Smooth muscle cell (in vitro differentiated cells): ENCODE results near the gene CD2AP. TPM values are rescaled to one million over a fixed set of nuclear protein-coding genes. Genes with fewer than 3 reads are reported as not detected.

ENCODE experiments used
- DNase-seq: peaks from one replicate; lab custom pipeline; 2025; ENCODE audit not compliant: unreplicated experiment; lab: John Stamatoyannopoulos, UW
- H2AFZ ChIP-seq: fragments of 200-600 bp; sonication (generic); 2 replicates; pipeline ENCODE4 v1.6.0; 2016; ENCODE audit warnings: antibody characterized with exemption, low read depth, mild to moderate bottlenecking
- H3F3A ChIP-seq: fragments of 200-600 bp; sonication (generic); 2 replicates; pipeline ENCODE4 v1.6.0; 2017; ENCODE audit warnings: antibody characterized with exemption, low read depth
- H3K27ac ChIP-seq: fragments of 200-600 bp; sonication (generic); 2 replicates; pipeline ENCODE4 v1.5.1; 2016; ENCODE audit warnings: low read depth, mild to moderate bottlenecking
- H3K27me3 ChIP-seq: fragments of 200-600 bp; sonication (generic); 2 replicates; pipeline ENCODE4 v1.6.1; 2016; ENCODE audit warnings: low read depth, mild to moderate bottlenecking
- H3K36me3 ChIP-seq: fragments of 200-600 bp; sonication (generic); 2 replicates; pipeline ENCODE4 v1.5.1; 2016; ENCODE audit warnings: low read depth
- H3K4me1 ChIP-seq: fragments of 200-600 bp; sonication (generic); 2 replicates; pipeline ENCODE4 v1.5.1; 2016; ENCODE audit warnings: low read depth
- H3K4me2 ChIP-seq: fragments of 200-600 bp; sonication (generic); 2 replicates; pipeline ENCODE4 v1.6.0; 2016; ENCODE audit warnings: mild to moderate bottlenecking
- H3K4me3 ChIP-seq: fragments of 200-600 bp; sonication (generic); 2 replicates; pipeline ENCODE4 v1.5.1; 2016; ENCODE audit warnings: mild to moderate bottlenecking
- H3K79me2 ChIP-seq: fragments of 200-600 bp; sonication (generic); 2 replicates; pipeline ENCODE4 v1.6.0; 2016; ENCODE audit warnings: low read depth, mild to moderate bottlenecking
- H3K9ac ChIP-seq: fragments of 200-600 bp; sonication (generic); 2 replicates; pipeline ENCODE4 v1.6.0; 2016; ENCODE audit warnings: low read depth
- H3K9me3 ChIP-seq: fragments of 200-600 bp; sonication (generic); replicated peaks from 2 replicates; pipeline ENCODE4 v1.5.1; 2016; ENCODE audit warnings: low read depth
- H4K20me1 ChIP-seq: fragments of 200-600 bp; sonication (generic); 2 replicates; pipeline ENCODE4 v1.6.0; 2016; ENCODE audit warnings: low read depth
- CTCF ChIP-seq: fragments of 200-600 bp; sonication (generic); IDR thresholded peaks from 2 replicates; pipeline ENCODE4 v1.5.1; 2017; ENCODE audit warnings: borderline replicate concordance, mild to moderate bottlenecking, antibody characterized with exemption; ENCODE audit not compliant: insufficient read depth, poor library complexity, severe bottlenecking
- WGBS: methylation state at CpG from one replicate; pipeline ENCODE4 v1.1.7; 2016; ENCODE audit warnings: low lambda C conversion rate; 5-methylcytosine and 5-hydroxymethylcytosine counted together
- polyA plus RNA-seq: library from polyadenylated mRNA; unstranded; fragments of >200 nt; fragmentation: Nextera tagmentation; extraction: Ambion mirVana; gene quantifications from 2 replicates; pipeline ENCODE4 v1.2.1, GENCODE V29; 2016
- total RNA-seq: library from RNA; depleted of rRNA; stranded (reverse); fragments of >200 nt; gene quantifications from 2 replicates; pipeline ENCODE4 v1.2.3, GENCODE V29; 2014

Gene CD2AP
- total and polyA plus RNA-seq, 2 experiments from 2014 or later = 7.4 to 33.4 TPM

- Histone ChIP-seq H3K4me2 (no peak overlapping the region), H3K9me3 (no peaks in the 10 kb centered on the region), H3K27ac (no peak overlapping the region), H3K4me1 (no peaks in the 10 kb centered on the region), H3K4me3 (no peak overlapping the region), H3K27me3 (no peaks in the 10 kb centered on the region), H3K79me2 (peaks cover 73% of the 10 kb centered on the region), H3K36me3 (peaks cover 12% of the 10 kb centered on the region), H2AFZ (no peak overlapping the region), H3K9ac (no peak overlapping the region), H3F3A (no peaks in the 10 kb centered on the region), H4K20me1 (peaks cover 51% of the 10 kb centered on the region)
- TF ChIP-seq CTCF = no peak
- 100% methylated on average over 1 of the region's 1 CpG for WGBS
- DNase-seq = no peak
These were observed 32.3 kb downstream of the CD2AP start for GRCh38 chr6:47509937-47510336.

- no peak overlapping the region for H3K9ac ChIP-seq
- H3K27ac ChIP-seq = no peak overlapping the region
- DNase-seq = no peak
- no peak overlapping the region for H2AFZ ChIP-seq
- no peaks in the 10 kb centered on the region for H3K9me3 ChIP-seq
- peaks cover 76% of the 10 kb centered on the region for H4K20me1 ChIP-seq
- H3K4me1 ChIP-seq = no peaks in the 10 kb centered on the region
- H3K4me2 ChIP-seq = no peak overlapping the region
- no peak overlapping the region for H3K4me3 ChIP-seq
- TF ChIP-seq CTCF = no peak
- no peaks in the 10 kb centered on the region for H3K27me3 ChIP-seq
- peaks cover 12% of the 10 kb centered on the region for H3K36me3 ChIP-seq
- H3K79me2 ChIP-seq = peaks cover 93% of the 10 kb centered on the region
- no peaks in the 10 kb centered on the region for H3F3A ChIP-seq
These were observed 35.3 kb downstream of the CD2AP start for GRCh38 chr6:47512872-47513271.

GRCh38 chr6:47519279-47519678 is 41.7 kb downstream of the CD2AP start:
- no peaks in the 10 kb centered on the region for H3K9me3 ChIP-seq
- no peaks in the 10 kb centered on the region for H3K4me1 ChIP-seq
- 100% methylated on average over 2 of the region's 2 CpGs for WGBS
- no peak for TF ChIP-seq CTCF
- no peak overlapping the region for H3K4me3 ChIP-seq
- H3K9ac ChIP-seq = no peak overlapping the region
- H4K20me1 ChIP-seq = peaks cover 99% of the 10 kb centered on the region
- H3K36me3 ChIP-seq = no peaks in the 10 kb centered on the region
- no peak overlapping the region for H3K4me2 ChIP-seq
- H3K79me2 ChIP-seq = peaks cover 97% of the 10 kb centered on the region
- H3F3A ChIP-seq = no peaks in the 10 kb centered on the region
- DNase-seq = no peak
- no peak overlapping the region for H3K27ac ChIP-seq
- no peaks in the 10 kb centered on the region for H3K27me3 ChIP-seq
- H2AFZ ChIP-seq = no peak overlapping the region

- TF ChIP-seq CTCF = no peak
These were observed 42.7 kb downstream of the CD2AP start for GRCh38 chr6:47520282-47520681.

More at GRCh38 chr6:47520282-47520681, 42.7 kb downstream of the CD2AP start:
- Histone ChIP-seq H3K4me2 (no peak overlapping the region), H3K4me1 (no peaks in the 10 kb centered on the region), H4K20me1 (peaks cover 98% of the 10 kb centered on the region), H3K36me3 (no peaks in the 10 kb centered on the region), H3K27me3 (no peaks in the 10 kb centered on the region), H2AFZ (no peak overlapping the region), H3K4me3 (no peak overlapping the region), H3K9me3 (no peaks in the 10 kb centered on the region), H3K27ac (no peak overlapping the region), H3K9ac (no peak overlapping the region), H3F3A (no peaks in the 10 kb centered on the region), H3K79me2 (peaks cover 97% of the 10 kb centered on the region)
- WGBS = 91% methylated on average over 6 of the region's 6 CpGs
- no peak for DNase-seq
